HG03039 (cell line): ENCODE measurements around the gene ARHGAP32.

Experiments used
- ATAC-seq: cut with Tn5 transposase; IDR thresholded peaks from one replicate; pipeline ENCODE4 v1.9.1; 2021; ENCODE audit warnings: mild to moderate bottlenecking, moderate library complexity; ENCODE audit not compliant: unreplicated experiment

ARHGAP32 gene

GRCh38 chr11:129192150-129192549 lies at the start of gene ARHGAP32:
TSS of gene ARHGAP32 (minus strand) at chr11:129192325. CDS start at chr11:129192198, 127 bp downstream.
- ATAC-seq: no peak

- no peak for ATAC-seq
These were observed 47.1 kb upstream of the ARHGAP32 start for GRCh38 chr11:129239207-129239606.

GRCh38 chr11:129237880-129238638 lies 45.9 kb upstream of the ARHGAP32 start:
- ATAC-seq: no peak

GRCh38 chr11:129237456-129237855 lies 45.3 kb upstream of the ARHGAP32 start:
- no peak for ATAC-seq

- no peak for ATAC-seq
These were observed 44.7 kb upstream of the ARHGAP32 start for GRCh38 chr11:129236850-129237249.

- ATAC-seq: no peak
These were observed 42.9 kb upstream of the ARHGAP32 start for GRCh38 chr11:129234978-129235377.

- no peak for ATAC-seq
These were observed 37.9 kb upstream of the ARHGAP32 start for GRCh38 chr11:129230006-129230405.

- ATAC-seq: no peak
These were observed 34.2 kb upstream of the ARHGAP32 start for GRCh38 chr11:129226207-129226798.

GRCh38 chr11:129225190-129225589 lies 33.1 kb upstream of the ARHGAP32 start:
- no peak for ATAC-seq

- ATAC-seq: no peak
These were observed 32.4 kb upstream of the ARHGAP32 start for GRCh38 chr11:129224538-129224937.

GRCh38 chr11:129223701-129224149 lies 31.6 kb upstream of the ARHGAP32 start:
- ATAC-seq: no peak

GRCh38 chr11:129223260-129223659 lies 31.1 kb upstream of the ARHGAP32 start:
- no peak for ATAC-seq

- no peak for ATAC-seq
These were observed 30.0 kb upstream of the ARHGAP32 start for GRCh38 chr11:129222158-129222557.

- ATAC-seq: no peak
These were observed 23.6 kb upstream of the ARHGAP32 start for GRCh38 chr11:129215506-129216245.

- no peak for ATAC-seq
These were observed 22.7 kb upstream of the ARHGAP32 start for GRCh38 chr11:129214710-129215295.

- ATAC-seq: no peak
These were observed 21.1 kb upstream of the ARHGAP32 start for GRCh38 chr11:129213261-129213660.

- no peak for ATAC-seq
These were observed 19.3 kb upstream of the ARHGAP32 start for GRCh38 chr11:129211397-129211796.

- ATAC-seq: no peak
These were observed 18.7 kb upstream of the ARHGAP32 start for GRCh38 chr11:129210831-129211181.

- no peak for ATAC-seq
These were observed 18.0 kb upstream of the ARHGAP32 start for GRCh38 chr11:129209891-129210830.

- ATAC-seq: no peak
These were observed 16.7 kb upstream of the ARHGAP32 start for GRCh38 chr11:129208863-129209262.
